Left ventricle myocardium inferior (tissue), 1 donor: ENCODE results near the gene PSENEN. TPM values are rescaled to one million over a fixed set of nuclear protein-coding genes. Genes with fewer than 3 reads are reported as not detected.

Experiments
- DNase-seq: peaks from one replicate; pipeline ENCODE4 v3.0.0-alpha.2; 2020
- H3K27ac ChIP-seq: fragments of 200-600 bp; replicated peaks from 2 replicates; pipeline ENCODE4 v1.8.0; 2021
- H3K27me3 ChIP-seq: fragments of 200-600 bp; 2 replicates; pipeline ENCODE4 v1.8.0; 2021; ENCODE audit warnings: low read depth
- H3K36me3 ChIP-seq: fragments of 200-600 bp; 2 replicates; pipeline ENCODE4 v1.8.0; 2021
- H3K4me1 ChIP-seq: fragments of 200-600 bp; 2 replicates; pipeline ENCODE4 v1.8.0; 2021
- H3K4me3 ChIP-seq: fragments of 200-600 bp; 2 replicates; pipeline ENCODE4 v1.8.0; 2021; ENCODE audit warnings: mild to moderate bottlenecking, moderate library complexity
- H3K9me3 ChIP-seq: fragments of 200-600 bp; replicated peaks from 2 replicates; pipeline ENCODE4 v1.8.0; 2021
- intact Hi-C: fragments of 100-400 bp; cut with micrococcal nuclease; formaldehyde crosslinking; loops from one replicate; pipeline ENCODE4 v1.11.0; 2022
- total RNA-seq: library from RNA; stranded (reverse); fragmentation: NEBNext Ultra II Directional; extraction: Animal tissue kit (Norgen Biotek cat#: 25700); gene quantifications from one replicate; pipeline ENCODE4 v1.2.1, GENCODE V29; 2021
- TF ChIP-seq, protein P1 (sequence below): fragments of 200-600 bp; IDR thresholded peaks from 2 replicates; pipeline ENCODE4 v1.8.0; 2021; ENCODE audit warnings: antibody characterized with exemption, mild to moderate bottlenecking, borderline replicate concordance
- donor health status: DM: no; HTN: yes; CAD: no; lungs with severe emphysema.

PSENEN gene
- total RNA-seq, 1 donor from 2014 or later = 43.1 TPM

DNA sequence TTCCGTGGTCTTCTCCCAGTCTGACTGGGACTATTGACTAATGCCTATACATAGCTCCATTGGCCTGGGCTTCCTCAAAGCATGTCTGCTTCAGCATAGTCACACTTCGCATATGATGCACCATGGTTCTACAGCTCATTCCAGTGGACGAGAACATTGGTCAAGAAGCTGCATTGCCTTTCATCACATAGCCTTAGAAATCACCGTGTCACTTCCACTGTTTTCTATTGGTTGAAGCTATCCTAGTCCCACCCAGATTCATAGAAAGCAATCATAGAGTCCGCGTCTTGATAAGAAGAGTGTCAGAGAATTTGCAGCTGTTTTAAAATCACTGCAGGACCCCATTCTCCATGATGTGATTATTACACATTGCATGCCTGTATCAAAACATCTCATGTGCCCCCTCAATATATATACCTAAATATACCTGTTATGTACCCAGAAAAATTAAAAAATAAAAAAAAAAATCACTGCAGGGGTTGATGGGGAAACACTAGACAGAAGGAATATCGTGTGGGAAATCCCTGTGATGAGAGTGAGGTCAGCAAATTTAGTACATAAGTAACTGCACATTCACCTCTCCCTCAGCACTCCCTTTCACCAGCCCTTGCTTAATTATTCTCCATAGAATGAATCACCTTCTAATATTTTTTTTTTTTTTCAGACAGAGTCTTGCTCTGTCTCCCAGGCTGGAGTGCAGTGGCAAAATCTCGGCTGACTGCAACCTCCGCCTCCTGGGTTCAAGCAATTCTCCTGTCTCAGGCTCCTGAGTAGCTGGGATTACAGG is 27.8 kb downstream of the PSENEN start:
- Histone ChIP-seq H3K36me3 (no peaks in the 10 kb centered on the region), H3K9me3 (no peaks in the 10 kb centered on the region), H3K27ac (no peak overlapping the region), H3K4me3 (no peak overlapping the region), H3K27me3 (no peaks in the 10 kb centered on the region), H3K4me1 (peaks cover 23% of the 10 kb centered on the region)
- TF ChIP-seq, protein P1, sequence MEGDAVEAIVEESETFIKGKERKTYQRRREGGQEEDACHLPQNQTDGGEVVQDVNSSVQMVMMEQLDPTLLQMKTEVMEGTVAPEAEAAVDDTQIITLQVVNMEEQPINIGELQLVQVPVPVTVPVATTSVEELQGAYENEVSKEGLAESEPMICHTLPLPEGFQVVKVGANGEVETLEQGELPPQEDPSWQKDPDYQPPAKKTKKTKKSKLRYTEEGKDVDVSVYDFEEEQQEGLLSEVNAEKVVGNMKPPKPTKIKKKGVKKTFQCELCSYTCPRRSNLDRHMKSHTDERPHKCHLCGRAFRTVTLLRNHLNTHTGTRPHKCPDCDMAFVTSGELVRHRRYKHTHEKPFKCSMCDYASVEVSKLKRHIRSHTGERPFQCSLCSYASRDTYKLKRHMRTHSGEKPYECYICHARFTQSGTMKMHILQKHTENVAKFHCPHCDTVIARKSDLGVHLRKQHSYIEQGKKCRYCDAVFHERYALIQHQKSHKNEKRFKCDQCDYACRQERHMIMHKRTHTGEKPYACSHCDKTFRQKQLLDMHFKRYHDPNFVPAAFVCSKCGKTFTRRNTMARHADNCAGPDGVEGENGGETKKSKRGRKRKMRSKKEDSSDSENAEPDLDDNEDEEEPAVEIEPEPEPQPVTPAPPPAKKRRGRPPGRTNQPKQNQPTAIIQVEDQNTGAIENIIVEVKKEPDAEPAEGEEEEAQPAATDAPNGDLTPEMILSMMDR = no peak
- DNase-seq = no peak
- intact Hi-C loops = no loop called here

DNA sequence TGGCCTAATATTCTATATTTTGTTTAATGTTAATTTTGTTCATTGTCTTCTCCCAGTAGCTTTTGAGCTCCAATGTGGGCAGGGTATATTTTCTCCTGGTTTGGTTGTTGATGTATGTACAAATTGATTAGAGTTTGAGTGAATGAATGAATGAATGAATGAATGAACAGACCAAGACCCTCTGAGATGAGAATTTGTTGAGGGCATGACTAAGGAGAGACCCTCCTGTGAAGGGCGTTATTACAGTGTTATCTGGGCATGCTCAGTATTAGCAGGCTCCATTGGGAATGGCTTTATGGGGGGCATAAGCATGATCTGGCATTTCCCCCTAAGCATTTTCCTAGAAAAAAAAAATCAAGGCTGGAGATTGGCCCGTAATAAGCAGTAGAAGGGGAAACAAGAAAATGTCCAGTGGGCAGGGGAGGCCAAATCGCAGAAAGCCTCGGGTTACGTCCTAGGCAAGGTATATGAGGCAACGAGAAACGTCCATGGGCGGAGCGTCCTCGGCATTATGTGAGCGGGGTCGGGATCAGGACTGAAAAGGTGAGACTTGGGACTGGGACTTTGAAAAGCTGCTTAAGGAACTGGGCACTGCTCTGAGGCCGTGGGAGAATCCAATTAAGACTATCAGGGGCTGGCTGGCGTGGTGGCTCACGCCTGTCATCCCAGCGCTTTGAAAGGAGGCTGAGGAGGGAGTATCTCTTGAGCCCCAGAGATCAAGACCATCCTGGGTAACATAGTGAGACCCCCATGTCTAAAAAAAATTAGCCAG is 29.0 kb downstream of the PSENEN start:
- intact Hi-C loops = no loop called here
- DNase-seq = no peak
- Histone ChIP-seq H3K27ac (no peak overlapping the region), H3K9me3 (no peaks in the 10 kb centered on the region), H3K36me3 (no peaks in the 10 kb centered on the region), H3K4me3 (peak overlapping the region; percentile 94), H3K4me1 (peaks cover 21% of the 10 kb centered on the region), H3K27me3 (no peaks in the 10 kb centered on the region)
- TF ChIP-seq, protein P1 = no peak

DNA sequence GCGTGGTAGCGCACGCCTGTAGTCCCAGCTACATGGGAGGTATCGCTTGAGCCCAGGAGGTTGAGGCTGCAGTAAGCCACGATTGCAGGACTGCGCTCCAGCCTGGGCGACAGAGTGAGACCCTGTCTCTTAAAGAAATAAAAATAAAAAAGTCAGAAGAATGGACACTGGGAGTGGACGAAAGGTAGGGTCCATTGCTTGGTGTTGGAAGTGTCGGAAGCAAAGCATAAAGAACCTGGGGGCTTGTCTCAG is 29.5 kb downstream of the PSENEN start:
- Histone ChIP-seq H3K9me3 (no peaks in the 10 kb centered on the region), H3K36me3 (peaks cover 1% of the 10 kb centered on the region), H3K4me1 (peaks cover 21% of the 10 kb centered on the region), H3K27ac (no peak overlapping the region), H3K27me3 (no peaks in the 10 kb centered on the region), H3K4me3 (peak overlapping the region; percentile 94)
- no peak for DNase-seq
- intact Hi-C loops = no loop called here
- TF ChIP-seq, protein P1 = no peak

DNA sequence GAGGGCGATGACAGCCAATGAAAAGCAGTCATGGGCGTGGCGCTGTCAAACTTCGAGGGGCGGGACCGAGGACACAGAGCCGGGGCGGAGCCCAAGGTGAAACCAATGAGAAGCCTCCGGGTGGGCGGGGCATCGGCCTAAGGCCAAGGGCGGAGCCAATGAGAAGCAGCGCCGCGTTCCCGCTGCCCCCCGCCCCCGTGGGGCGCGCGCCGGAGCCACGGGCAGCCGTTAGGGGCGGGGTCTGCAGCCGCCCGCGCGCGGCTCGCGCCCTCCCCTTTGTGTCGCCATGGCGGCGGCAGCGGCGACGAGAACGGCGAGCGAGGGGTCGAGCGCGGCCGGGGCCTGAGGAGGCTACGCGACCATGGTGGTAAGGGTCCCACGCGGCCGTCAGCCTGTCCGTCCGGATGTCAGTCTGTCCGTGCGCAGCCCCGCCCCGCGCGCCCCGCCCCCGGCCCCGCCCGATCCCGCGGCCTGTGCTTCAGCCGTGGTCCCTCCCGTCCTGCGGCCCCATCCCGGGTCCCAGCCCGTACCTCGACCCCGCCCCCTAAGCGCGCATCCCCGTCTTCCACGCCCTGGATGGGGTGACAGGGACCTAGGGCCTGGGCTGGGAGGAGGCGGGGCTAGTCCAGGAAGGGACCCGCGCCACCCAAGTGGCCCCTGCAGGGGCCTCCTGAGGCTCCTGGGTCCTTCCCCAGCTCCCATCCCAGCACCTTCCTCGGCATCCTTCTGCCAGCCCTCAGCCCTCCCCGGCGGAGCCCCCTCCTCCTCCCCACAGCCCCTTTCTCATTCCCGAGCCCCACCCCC is 30.0 kb downstream of the PSENEN start, which contains the start of gene ARHGAP33:
TSS of gene ARHGAP33 (plus strand) at position 267 of the 804 bp plus-strand sequence. CDS start at position 362, 95 bp downstream.
- DNase-seq = peak; percentile 100
- no peaks in the 10 kb centered on the region for H3K9me3 ChIP-seq
- H3K27ac ChIP-seq = peak within 1 kb of the TSS; percentile 56
- TF ChIP-seq, protein P1 = no peak
- intact Hi-C loops = no loop called here
- H3K36me3 ChIP-seq = peaks cover 5% of the 10 kb centered on the region
- H3K4me3 ChIP-seq = peak within 1 kb of the TSS; percentile 94
- no peaks in the 10 kb centered on the region for H3K27me3 ChIP-seq
- H3K4me1 ChIP-seq = peaks cover 21% of the 10 kb centered on the region

DNA sequence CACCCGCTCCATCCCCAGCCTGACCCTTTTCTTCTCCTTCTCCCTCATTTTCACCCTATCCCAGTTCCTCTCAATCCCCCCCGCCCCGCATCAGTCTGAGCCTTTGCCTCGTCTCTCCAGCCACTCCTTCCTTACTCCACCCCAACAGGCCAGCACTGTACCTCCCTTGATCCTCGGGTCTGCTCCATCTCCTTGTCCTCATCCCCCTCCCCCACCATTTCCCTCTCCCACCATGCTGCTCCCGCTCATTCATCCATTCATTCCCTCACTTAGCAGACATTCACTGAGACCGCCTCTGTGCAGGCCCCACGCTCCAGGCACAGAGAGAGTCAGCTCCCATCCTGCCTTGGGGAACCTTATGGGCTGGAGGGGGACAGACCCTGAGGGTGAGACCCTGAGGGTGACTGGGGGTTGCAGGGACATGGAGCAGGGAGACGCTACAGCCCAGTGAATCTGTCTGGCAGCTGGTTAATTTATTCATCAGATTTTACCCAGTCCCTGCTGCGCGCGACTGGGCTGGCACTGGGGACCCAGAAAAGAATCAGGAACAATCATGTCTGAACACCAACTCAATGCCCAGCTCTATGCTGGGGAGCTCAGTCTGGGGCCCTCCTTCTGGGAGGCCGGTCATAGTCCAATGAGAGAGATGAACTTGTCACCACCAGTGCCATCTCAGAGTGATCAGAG is 30.8 kb downstream of the PSENEN start:
- Histone ChIP-seq H3K9me3 (no peaks in the 10 kb centered on the region), H3K36me3 (peaks cover 13% of the 10 kb centered on the region), H3K27me3 (no peaks in the 10 kb centered on the region), H3K4me1 (peaks cover 21% of the 10 kb centered on the region), H3K27ac (no peak overlapping the region), H3K4me3 (peak overlapping the region; percentile 94)
- TF ChIP-seq, protein P1 = no peak
- no peak for DNase-seq
- intact Hi-C loops = no loop called here
